A204.1 (cell line): ENCODE measurements around the gene RGS6.

Source experiments
- FAIRE-seq: peaks from 2 replicates; lab custom pipeline; 2012; peaks lifted over from hg19 to GRCh38; lab: Jason Lieb, UNC

The RGS6 gene

DNA sequence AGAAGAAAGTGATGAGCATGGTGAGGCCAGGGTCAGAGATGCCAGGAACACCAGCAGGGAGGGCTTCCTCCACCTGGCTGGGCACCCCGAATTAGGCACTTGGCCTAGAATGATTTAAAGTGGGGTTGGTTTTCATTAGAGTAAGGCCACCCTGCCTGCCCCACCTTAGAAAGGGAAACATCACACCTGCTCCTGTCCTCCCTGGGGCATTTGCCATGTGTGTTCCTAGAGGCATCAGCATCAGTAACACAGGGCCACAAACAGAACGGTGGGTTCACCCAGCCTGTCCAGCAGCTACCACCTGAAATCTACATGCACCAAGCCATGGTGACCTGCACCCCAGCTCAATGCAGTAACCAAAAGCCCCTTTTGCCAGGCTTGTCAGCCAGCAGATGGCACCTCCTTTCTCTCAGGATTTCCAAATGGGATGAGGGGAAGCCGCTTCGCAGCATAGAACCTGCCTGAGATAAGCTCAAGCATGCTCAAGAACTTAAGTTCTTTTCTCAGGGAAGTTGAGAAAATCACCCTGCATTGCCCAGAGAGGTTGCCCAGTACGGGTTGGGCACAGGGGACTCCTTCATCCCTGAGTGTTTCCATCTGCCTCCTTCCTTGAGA, 622.9 kb downstream of the RGS6 start:
- no peak for FAIRE-seq

DNA sequence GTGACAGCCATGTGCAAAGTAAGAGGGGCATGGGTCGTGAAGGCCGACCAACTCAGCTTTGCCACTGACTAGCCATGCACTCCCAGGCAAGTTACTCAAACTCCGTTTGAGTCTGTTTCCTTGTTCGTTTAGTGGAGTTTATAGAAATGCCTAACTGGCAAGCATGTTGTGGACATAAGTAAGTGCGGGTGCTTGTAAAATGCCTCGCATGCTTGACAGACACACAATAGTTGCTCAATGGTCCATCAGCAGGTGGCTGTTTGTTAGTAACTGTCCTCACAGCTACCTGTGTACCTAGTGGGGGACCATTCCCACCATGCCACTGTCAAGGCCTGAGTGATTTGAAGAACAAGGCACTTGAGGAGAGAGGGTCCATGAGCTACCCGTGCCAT, 623.4 kb downstream of the RGS6 start:
- no peak for FAIRE-seq

DNA sequence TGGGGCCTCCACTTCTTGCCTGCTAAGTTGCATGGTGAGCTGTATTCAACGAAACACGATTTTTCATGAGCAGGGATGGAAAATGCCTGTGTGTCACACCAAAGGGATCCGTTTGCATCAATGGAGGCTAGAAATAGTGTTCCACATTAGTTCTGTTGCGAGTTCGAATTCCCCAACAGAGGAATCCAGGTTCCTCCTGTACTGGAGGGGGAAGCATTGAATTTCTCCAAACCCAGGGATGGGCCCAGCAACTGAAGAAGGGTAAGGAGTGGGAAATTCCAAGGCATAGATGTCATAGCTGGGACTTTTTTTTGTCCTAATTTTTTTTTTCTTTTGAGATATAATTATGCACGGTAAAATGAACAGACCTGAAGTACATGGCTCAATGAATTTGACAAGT, 625.4 kb downstream of the RGS6 start:
- no peak for FAIRE-seq

DNA sequence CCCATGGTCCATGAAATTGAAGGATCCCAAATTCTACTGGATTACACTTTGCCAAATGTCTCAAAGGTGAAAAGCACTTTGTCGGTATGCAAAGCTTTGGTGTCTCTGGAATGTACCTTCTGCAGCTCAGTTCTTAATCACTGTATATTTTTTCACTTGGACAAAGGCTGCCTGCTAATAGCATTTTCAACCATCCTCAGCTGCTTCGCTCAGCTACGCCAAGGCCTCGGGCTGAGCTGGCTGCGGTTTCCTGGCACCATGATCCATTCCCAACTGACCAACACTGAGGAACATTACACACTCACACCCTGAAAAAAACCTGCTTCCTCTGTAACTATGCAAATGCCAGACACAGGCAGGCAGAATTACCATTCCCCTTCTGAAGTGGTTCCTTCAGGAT, 626.5 kb downstream of the RGS6 start:
- no peak for FAIRE-seq

DNA sequence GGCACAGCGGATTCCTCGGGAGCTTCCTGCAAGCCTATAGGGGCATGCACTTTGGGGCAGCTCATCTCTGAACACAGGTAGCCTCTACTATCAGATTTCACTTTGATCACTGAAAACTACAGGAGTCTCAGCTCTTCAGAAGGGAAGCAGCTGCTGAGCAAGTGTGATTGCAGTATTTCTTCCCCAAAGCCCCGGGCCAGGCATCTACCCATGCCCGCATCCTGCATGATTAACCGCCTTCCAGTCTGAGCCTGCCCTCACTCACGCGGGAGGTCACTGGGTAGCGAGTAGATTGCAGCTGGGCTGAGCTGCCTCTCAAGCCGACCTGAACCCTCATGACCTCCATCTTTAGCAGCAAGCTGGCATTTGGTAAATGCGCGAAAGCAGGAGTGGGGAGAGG, 627.0 kb downstream of the RGS6 start:
- no peak for FAIRE-seq

DNA sequence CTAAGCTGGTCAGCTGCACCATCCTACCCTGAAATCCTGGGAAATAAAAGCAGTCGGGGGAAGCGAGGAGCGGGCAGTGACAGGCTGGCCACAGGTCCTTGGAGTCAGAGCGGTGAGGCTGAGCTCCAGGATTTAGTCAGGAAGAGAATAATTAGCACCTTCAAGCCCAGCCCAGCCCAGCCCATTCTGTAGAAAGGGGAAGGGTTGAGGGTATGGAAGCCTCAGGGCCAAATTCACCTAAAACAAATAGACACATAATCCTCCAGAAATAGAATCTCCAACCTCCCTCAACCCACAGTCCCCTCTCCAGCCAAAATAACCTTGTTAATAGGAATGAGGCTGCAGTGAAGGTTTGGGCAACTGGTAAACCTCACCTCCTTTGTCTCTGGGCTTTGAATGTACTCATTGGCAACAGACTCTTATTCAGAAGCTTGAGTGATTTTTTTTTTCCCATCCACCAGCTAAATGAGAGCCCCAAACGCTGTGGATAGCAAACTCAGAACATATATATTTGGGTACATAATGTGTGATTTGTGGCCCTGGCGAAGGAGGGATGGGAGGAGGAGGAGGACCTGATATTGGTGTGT, 627.5 kb downstream of the RGS6 start:
- no peak for FAIRE-seq

DNA sequence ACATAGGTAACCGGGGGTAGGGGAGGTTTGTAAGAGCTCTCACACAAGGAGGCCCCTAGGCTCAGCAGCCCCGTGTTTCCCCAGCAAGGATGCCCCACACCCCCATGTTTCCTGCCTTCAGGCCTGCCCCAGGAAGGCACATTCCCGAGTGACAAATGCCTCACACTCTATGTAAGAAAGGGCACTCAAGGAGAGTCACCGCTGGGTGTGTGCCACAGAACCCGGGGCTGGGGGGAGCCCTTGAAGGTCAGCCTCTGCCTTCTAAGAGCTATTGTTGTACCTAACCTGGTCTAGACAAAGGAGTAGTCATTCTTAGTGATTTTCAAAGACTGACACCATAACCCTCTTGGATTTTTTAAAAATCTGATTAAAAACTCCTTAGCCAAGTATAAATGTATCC, 628.1 kb downstream of the RGS6 start:
- FAIRE-seq = no peak

DNA sequence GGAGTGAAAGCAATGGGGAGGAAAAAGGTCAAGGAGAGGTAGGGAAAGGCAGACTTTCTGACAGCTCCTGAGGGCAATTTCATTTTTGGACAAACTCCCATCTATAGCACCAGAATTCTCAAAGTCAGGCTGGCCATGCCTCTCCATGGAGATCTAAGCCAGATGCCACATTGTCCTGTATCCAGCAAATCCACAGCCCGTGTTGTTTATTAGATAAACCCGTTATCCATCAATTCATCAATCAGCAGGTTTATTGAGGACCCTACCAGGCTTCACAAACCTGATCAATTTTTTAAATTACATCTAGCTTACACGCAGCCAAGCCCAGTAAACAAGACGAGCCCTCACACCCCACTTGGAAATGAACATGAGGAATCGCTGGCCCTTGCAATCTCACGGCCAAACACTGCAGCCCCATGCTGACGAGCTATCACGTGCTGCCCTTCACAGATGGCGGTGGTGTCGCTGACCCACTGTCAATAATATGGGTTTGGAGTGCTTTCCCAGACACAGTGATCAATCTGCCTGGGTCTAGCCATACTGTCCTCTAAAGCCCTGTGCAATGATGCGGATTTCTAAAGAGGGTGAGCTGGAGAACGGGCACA, 628.8 kb downstream of the RGS6 start:
- no peak for FAIRE-seq

DNA sequence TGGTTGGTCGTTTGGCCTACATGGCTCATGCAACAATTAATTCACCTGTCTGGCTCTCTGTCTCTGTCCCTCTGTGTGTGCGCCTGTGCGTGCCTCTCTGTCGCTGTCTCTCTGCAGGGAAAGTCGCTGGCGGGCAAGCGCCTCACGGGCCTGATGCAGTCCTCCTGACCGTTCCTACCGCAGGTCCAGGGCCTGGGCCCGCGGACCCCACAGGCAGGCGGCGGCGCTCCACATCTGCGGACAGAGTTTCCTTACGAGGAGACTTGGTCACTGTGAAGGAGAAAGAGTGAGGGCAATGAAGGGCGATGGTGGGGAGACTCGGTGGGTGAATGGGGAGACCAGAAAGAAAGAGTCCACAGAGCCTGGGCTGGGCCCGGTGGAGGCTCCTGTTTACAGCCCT, 630.1 kb downstream of the RGS6 start:
- no peak for FAIRE-seq

DNA sequence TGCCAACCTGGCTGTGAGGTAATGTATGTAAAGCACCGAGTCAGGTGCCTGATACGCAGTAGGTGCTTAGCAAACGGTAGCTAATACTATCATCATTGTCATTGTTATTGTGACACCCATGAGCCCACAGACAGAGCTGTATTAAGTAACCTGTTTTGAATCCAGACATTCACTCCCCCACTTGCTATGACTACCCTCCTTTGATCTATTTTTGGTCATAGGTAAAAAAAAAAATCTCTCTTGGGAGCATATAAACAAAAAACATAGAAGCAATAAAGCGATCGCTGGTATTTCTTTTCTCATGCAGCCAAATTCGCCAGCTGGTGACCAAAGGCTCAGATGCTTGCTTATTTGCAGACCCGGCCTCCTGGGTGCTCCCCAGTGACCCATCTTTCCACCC, 631.4 kb downstream of the RGS6 start:
- FAIRE-seq = no peak

DNA sequence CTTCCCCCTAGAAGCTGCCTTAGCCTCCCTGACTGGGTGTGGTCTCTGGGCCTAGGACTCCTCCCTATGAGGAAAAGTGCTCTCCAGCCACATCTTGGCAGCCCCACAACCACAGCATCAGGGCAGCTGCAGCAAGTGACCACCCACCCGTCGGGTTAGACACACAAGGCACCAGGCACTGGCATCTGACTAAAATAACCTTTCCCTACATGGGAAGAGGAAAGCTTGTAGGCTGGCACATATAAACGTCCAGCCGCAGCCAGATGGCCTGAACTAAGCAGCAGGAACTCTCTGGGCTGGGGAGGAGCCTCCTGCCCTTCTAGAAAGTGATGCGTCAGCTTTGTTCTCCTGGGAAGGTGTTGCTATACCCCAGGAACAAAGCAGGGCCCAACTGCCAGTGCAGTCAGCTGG, 632.9 kb downstream of the RGS6 start:
- FAIRE-seq = no peak

DNA sequence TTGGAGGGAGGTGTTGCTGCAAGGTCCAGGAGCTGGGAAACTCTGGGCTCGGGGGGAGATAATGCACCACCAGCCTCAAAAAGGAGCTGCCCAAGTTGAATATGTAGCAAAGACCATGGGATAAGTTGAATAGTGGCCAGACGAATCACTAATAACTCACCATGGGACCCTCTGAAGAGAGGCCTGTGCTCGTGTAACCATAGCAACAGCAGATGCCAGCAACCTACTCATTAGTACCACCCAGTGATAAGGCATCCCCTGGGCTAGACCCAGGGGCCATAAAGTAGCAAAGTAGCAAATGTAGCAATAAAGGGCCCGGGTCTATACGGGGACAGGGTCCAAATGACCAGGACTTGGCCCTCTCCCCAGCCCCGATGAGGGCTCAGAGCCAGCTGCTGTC, 633.7 kb downstream of the RGS6 start:
- FAIRE-seq = no peak

DNA sequence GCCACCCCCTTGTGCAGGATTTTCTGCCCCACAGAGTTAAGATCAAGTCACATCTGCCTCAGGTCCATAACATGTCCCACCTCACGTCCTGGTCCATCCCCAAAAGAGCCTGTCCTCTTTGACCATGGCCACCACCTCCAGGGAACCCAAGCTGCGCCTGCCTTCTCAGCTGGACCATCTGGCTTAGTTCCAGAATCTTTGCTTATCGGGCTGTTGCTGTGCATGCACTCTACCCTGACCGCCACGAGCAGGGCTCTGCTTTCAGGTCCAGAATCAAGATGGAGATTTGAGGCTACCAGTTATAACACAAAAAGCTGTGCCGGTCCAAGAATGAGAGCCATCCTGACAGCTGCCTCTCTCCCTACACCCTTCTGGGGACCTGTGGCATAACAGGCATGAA, 635.0 kb downstream of the RGS6 start:
- no peak for FAIRE-seq

DNA sequence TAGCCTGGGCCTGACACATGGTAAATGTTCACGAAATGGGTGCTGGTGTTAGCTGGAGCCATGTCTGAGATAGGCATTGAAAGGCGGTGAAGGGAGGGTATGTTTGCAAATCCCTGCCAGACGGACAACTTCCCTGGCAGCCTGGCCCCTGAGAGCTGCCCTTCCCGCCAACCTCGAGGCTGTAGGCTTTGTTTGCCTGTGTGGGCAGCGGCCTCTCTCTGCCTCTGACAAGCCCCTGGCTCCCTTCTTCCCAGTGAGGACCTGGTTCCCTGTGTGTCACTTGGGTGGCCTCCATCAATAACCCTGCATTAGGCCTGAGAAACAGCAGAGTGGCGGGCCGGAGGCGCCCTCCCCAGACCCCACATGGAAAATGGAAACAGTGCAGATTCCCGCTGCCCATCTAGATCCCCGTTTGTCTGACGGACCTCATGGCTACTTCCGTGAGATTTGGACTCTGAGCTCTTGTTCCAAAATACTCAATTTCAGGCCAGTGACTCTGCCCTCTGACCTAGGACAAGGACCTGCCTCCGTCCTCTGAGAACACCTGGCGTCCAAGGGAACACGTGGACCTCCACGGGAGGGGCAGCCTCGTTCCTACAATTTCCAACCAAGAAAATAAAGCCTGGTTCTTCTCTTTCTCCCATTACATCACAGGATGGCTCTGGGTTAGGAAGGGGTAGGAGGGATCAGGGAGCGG, 636.2 kb downstream of the RGS6 start:
- FAIRE-seq = no peak

DNA sequence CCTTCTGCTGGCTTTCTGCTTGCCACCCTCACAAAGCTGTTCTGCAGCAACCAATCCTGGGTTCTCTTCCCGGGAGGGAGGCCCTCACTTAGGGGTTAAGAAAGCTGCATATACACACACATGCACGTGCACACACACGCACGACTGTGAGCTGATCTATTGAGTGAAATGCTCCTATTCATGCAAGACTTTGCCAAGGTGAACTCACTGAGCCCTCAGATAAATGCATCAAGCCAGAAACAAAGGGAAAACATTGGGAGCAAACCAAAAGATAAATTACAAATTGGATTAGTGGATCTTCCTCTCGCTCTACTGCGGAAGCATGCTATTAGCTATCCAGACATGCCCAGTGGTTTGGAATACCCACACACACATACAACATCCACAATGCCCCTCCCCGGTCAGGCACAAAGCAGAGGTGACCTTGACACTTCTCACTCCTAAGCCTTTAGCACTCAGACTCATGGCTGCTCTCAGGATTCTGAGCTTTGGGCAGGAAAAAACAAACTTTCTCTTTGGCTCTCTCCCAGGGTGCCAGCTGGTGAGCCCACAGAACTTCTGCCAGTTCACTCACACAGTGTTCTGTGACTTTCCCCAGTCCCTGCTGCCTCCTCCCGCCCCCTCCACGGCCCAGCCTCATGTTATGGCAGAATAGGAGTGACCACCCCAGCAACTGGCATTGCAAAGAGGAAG, 641.6 kb downstream of the RGS6 start:
- FAIRE-seq = no peak

DNA sequence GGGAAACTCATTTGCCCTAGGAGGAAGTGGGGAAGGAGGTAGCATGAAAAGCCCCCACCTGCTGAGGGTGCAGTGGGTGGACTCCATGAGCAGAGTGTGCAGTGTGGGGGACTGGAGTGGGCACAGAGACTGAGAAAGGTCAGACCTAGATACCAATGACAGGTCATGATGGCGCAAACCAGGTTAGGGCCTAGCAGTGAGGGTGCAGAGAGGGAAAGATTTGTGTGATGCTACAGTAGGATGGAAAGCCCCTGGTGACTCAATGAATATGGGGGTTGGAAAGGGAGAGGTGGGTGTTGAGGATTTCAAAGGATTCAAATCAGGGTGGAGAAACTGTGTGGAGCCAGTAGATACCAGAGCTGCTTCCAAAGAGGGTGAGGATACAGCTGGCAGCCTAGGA, 642.5 kb downstream of the RGS6 start:
- no peak for FAIRE-seq

DNA sequence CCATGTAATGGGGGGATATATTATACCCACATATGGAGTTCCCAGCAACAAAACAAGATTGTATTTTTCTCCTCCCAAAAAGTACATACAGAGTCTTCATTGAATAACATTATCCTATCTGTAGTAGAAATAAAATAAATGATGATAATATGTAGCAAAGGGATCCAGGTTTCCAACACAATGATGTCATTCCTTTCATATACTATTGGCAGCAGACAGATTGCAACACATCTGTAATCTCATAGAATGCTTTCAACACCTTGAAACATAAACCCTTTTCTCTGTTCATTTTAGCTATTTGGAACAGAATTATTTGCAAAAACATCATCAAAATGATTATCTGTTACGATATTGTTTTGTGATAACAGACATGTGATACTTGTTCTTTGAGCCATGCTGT, 644.0 kb downstream of the RGS6 start:
- no peak for FAIRE-seq

DNA sequence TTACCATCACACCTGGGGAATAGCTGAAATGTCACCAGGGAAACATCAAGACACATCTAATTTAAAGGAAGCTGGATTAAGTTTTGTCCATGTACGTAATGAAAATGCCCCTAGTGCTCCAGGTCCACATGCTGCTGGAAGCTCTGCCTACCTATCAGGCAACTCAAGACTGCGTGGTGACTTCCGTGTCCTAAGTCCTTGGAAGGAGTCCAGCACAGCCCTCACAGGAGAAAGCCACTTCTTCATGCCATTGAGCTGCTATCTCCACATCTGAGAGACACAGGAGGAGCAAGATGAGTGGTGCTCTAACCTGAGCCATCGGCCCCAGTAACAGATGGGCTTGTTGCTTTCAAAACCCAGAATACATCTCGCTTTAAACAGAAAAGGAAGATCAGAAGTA, 645.3 kb downstream of the RGS6 start:
- no peak for FAIRE-seq

DNA sequence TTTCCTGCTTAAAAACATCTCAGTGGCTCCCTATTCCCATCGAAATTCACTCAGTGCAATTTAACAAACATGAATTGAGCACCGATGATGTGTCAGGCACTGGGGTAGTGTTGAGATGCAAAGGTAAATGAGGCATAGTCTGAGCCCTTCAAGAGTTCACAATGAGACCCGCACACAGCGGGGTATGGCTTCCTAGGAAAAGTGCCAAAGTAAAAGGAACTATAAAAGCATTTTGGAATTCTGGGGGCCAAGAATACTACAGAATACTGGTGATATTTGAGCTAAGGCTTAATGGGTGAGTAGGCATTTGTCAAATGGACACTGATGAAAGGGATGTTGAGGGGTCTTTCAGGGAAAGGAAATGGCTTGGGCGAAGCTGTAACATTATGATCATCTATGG, 646.3 kb downstream of the RGS6 start:
- no peak for FAIRE-seq

DNA sequence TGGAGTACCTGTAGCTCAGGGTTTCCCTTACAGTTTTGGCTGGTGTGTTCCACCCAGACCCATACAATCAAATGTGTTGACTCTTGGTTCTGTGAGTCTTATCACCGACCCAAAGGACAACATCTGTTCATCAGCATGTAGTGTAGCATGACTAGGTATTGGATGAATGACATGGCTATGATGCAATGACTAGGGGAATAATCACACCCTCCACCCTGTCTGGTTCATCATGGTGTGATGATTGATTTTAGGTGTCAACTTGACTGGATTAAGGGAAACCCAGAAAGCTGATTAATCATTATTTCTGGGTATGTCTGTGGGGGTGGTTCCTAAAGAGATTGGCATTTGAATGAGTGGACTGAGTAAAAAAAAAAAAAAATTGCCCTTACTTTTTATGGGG, 650.4 kb downstream of the RGS6 start:
- no peak for FAIRE-seq

DNA sequence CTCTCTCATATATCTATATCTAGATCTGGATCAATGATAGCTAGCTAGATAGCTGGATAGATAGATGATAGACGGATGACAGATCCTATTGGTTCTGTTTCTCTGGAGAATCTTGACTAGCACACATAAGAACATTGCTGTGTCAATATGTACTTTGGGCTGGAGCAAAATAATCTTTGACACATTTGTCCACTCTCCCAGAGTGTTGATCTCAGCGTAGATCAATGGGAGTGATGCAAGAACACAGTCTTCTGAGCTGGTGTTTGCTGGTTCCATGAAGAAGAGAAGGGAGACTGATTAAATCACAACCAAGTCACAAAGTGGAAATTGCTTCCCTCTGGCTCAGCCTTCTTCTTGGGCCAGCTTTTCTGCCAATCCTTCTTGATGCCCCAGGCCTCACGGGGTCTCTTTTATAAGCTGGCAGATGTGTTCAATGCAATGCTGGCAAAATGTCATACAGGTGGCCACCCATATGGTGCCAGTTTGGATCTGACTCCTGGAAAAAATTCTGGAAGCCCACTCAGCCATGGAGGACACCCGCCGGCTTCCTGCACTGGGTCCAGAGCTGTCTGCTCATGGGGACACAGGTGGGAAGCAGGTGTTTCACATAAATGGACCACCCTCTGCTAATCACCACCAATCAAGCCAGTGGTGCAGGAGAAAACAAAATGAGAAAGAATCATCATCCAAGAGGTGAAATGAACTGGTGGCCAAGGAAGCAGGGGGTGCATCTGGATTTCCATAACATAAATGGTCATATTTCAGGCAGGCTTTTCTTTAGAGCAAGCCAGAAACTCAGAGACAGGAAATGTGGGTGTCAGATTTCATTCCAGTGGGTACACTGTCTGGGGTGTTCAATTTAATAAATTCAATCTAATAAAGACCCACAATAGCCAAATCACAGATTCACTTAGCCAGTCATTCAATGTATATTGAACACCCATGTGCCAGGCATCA, 651.4 kb downstream of the RGS6 start:
- no peak for FAIRE-seq

DNA sequence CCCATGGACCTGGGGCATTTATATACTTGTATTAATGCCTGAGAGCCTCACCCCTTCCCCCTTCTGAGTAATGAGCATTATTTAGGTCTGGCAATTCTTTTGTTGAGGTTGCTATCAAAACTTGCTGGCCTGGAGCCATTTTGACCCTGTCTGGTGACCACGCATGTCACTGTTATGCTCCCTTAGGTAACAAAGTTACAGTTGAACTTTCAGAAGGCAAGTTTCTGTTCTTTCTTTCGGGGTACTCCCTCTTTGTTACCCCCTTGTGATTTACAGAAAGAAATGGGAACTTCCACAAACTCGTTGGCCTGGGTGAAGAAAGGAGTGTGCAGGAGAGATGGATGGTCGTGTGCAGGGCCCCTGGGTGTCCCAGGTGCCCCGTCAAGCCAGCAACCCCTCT, 656.3 kb downstream of the RGS6 start:
- no peak for FAIRE-seq
